ENCODE data around the gene FMO1.

Gene FMO1, protein sequence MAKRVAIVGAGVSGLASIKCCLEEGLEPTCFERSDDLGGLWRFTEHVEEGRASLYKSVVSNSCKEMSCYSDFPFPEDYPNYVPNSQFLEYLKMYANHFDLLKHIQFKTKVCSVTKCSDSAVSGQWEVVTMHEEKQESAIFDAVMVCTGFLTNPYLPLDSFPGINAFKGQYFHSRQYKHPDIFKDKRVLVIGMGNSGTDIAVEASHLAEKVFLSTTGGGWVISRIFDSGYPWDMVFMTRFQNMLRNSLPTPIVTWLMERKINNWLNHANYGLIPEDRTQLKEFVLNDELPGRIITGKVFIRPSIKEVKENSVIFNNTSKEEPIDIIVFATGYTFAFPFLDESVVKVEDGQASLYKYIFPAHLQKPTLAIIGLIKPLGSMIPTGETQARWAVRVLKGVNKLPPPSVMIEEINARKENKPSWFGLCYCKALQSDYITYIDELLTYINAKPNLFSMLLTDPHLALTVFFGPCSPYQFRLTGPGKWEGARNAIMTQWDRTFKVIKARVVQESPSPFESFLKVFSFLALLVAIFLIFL

DNA sequence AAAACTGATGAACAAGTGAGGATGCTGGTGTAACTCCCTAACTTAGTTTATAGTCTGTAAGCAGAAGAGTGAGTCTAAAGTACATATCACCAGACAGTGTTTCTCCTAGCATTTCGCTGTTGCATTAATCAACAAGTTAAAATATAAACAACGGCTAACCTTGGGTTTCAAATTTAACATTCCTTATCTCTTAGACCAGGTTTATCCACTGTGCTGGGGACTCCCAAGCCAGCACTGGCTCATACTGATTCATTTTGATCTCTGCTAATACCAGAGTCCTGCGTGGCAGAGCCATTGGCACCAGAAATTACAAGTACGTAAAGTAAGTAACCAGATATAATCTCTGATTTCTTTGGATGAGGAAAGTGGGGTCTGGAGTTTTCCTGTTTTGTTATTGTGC, at the start of gene FMO1:
TSS of gene FMO1 (plus strand) at position 193 of the 400 bp plus-strand sequence. CDS start 9,594 bp downstream, outside the sequence.
- Mint-ChIP-seq H3K9me3 (no peaks in the 10 kb centered on the region), H3K4me1 (peaks cover 12% of the 10 kb centered on the region), H3K27me3 (peaks cover 55% of the 10 kb centered on the region), H3K4me3 (no peak within 1 kb of the TSS), H3K36me3 (ENCODE audit: insufficient read depth) (no peaks in the 10 kb centered on the region), H3K27ac (ENCODE audit: low read depth) (no peak within 1 kb of the TSS)
- ATAC-seq (replicated peaks; ENCODE audit: extremely low read depth, poor library complexity, severe bottlenecking) (no peak), DNase-seq (ENCODE audit: low spot score in 2 of 2) (no peak)

DNA sequence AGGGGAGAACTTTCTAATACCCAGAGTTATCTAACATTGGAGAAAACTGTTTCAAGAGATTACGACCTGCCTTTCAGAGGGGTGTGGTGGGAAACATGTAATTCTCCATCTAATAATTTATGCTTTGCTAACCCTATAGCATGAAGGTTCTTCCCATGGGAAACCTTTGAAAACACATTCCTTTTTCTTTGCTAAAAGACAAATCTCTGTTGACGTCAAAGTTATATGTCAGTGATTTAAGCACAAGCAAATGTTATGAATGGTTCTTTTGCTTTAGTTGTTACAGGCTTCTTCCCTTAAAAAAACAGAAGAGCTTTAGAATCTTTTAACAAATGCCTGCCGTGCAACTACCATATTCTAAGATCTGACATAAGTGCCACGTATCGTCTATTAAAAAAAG, 44.0 kb upstream of the FMO1 start:
- no peaks in the 10 kb centered on the region for H3K9me3 Mint-ChIP-seq
- no peak overlapping the region for H3K27ac Mint-ChIP-seq (ENCODE audit: low read depth)
- H3K4me1 Mint-ChIP-seq, result no peaks in the 10 kb centered on the region
- H3K36me3 Mint-ChIP-seq (ENCODE audit: insufficient read depth), result no peaks in the 10 kb centered on the region
- ATAC-seq (replicated peaks; ENCODE audit: extremely low read depth, poor library complexity, severe bottlenecking), result no peak
- H3K4me3 Mint-ChIP-seq, result no peak overlapping the region
- DNase-seq (ENCODE audit: low spot score in 2 of 2), result no peak
- peaks cover 34% of the 10 kb centered on the region for H3K27me3 Mint-ChIP-seq

DNA sequence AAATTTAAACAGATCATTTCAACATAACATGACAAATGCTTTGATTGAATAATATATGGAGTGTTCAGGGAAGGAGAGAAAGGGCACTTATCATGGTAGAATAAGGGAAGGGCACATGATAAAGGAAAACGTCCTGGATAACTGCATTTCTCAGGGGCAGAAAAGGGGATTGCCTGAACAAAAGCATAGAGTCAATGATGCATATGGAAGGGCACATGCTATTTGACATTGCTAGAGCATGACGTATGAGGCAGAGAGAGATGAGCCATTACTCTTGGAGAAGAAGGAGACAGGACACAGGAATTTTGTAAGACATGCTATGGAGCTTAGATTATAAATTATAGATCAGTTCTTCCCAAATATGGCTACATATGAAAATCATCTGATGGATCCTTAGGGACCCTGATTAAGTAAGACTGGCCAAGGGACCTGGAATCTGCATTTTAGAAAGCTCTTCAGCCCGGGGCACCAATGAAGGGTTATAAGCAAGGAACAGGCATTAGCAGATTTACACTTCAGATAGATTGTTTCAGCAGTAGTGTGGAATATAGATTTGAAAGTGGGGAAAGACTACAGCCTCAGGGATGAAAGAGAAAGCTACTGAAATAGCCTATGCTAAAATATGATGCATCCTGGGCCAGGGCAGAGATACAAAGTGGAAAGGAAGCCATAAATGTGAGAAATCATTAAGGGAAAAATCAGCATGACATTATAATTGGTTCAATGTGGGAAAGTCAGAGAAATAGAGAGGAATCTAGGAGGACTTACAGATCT, 41.9 kb upstream of the FMO1 start:
- DNase-seq (ENCODE audit: low spot score in 2 of 2) (no peak), ATAC-seq (replicated peaks; ENCODE audit: extremely low read depth, poor library complexity, severe bottlenecking) (no peak)
- Mint-ChIP-seq H3K4me1 (no peaks in the 10 kb centered on the region), H3K27me3 (peaks cover 34% of the 10 kb centered on the region), H3K4me3 (no peak overlapping the region), H3K36me3 (ENCODE audit: insufficient read depth) (no peaks in the 10 kb centered on the region), H3K9me3 (no peaks in the 10 kb centered on the region), H3K27ac (ENCODE audit: low read depth) (no peak overlapping the region)

GRCh38 chr1:171206978-171207355, 41.3 kb upstream of the FMO1 start:
- no peak overlapping the region for H3K27ac Mint-ChIP-seq (ENCODE audit: low read depth)
- H3K4me1 Mint-ChIP-seq, result no peaks in the 10 kb centered on the region
- no peak for ATAC-seq (replicated peaks; ENCODE audit: extremely low read depth, poor library complexity, severe bottlenecking)
- DNase-seq (ENCODE audit: low spot score in 2 of 2), result no peak
- H3K27me3 Mint-ChIP-seq, result peaks cover 34% of the 10 kb centered on the region
- H3K9me3 Mint-ChIP-seq, result no peaks in the 10 kb centered on the region
- no peaks in the 10 kb centered on the region for H3K36me3 Mint-ChIP-seq (ENCODE audit: insufficient read depth)
- no peak overlapping the region for H3K4me3 Mint-ChIP-seq

GRCh38 chr1:171207377-171207776, 40.9 kb upstream of the FMO1 start:
- no peak for DNase-seq (ENCODE audit: low spot score in 2 of 2)
- Mint-ChIP-seq H3K27me3 (peaks cover 34% of the 10 kb centered on the region), H3K27ac (ENCODE audit: low read depth) (no peak overlapping the region), H3K36me3 (ENCODE audit: insufficient read depth) (no peaks in the 10 kb centered on the region), H3K4me1 (no peaks in the 10 kb centered on the region), H3K9me3 (no peaks in the 10 kb centered on the region), H3K4me3 (no peak overlapping the region)
- ATAC-seq (replicated peaks; ENCODE audit: extremely low read depth, poor library complexity, severe bottlenecking), result no peak

DNA sequence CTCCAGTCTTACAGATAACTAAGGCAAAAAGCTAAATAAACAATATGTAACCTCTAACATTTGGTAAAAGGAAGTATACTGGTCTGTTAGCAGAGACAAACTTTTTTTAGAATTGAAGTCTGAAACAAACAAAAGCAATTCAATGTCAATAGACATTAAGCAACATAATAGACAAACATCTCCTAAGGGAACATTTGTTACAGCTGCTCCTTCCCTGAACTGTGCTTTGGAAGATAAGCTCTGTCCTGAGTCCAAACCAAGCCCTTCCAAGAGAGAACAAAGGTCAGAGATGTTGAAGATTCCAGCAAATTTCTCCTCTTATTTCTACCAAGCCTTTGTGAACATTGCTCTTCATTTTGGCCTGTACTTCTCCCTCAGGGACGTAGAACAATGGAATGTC, 37.9 kb upstream of the FMO1 start:
- no peaks in the 10 kb centered on the region for H3K4me1 Mint-ChIP-seq

DNA sequence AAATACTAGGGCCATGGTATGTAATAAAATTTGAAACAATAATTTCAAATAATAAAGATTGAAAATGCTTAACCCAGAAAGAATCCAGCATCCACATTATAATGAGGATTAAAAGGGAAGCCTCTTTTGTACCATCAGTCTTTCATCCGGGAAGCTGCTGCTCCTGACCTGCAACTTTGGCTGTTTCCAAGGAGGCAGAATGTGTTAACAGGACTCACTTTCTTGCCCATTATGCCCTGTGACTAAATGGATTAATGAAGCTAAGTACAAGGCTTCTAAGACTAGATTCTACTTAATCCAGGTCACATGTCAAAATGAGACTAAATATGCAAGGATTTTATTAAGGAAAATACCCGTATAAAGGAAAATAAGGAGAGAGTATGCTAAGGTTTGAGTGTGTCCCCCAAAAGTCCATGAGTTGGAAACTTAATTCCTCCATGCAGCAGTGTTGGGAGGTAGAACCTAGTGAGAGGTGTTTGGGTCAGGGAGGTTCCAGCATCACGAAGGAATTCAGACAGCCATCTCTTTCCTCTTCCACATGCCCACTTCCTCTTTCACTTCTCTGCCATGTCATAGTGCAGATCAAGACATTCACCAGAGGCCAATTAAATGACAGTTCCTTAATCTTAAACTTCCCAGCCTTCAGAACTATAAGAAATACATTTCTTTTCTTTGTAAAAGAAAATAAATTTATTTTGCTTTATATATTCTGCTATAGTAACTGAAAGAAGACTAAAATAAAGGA, 35.5 kb upstream of the FMO1 start:
- Mint-ChIP-seq H3K36me3 (ENCODE audit: insufficient read depth) (no peaks in the 10 kb centered on the region), H3K4me1 (no peaks in the 10 kb centered on the region), H3K4me3 (no peak overlapping the region), H3K27ac (ENCODE audit: low read depth) (no peak overlapping the region), H3K9me3 (no peaks in the 10 kb centered on the region), H3K27me3 (peaks cover 21% of the 10 kb centered on the region)
- ATAC-seq (replicated peaks; ENCODE audit: extremely low read depth, poor library complexity, severe bottlenecking) (no peak), DNase-seq (ENCODE audit: low spot score in 2 of 2) (no peak)

More for the DNA sequence above, 37.9 kb upstream of the FMO1 start:
- H3K27ac Mint-ChIP-seq (ENCODE audit: low read depth), result no peak overlapping the region
- peaks cover 43% of the 10 kb centered on the region for H3K27me3 Mint-ChIP-seq
- no peak for DNase-seq (ENCODE audit: low spot score in 2 of 2)
- H3K9me3 Mint-ChIP-seq, result no peaks in the 10 kb centered on the region
- ATAC-seq (replicated peaks; ENCODE audit: extremely low read depth, poor library complexity, severe bottlenecking), result no peak
- no peak overlapping the region for H3K4me3 Mint-ChIP-seq
- no peaks in the 10 kb centered on the region for H3K36me3 Mint-ChIP-seq (ENCODE audit: insufficient read depth)

DNA sequence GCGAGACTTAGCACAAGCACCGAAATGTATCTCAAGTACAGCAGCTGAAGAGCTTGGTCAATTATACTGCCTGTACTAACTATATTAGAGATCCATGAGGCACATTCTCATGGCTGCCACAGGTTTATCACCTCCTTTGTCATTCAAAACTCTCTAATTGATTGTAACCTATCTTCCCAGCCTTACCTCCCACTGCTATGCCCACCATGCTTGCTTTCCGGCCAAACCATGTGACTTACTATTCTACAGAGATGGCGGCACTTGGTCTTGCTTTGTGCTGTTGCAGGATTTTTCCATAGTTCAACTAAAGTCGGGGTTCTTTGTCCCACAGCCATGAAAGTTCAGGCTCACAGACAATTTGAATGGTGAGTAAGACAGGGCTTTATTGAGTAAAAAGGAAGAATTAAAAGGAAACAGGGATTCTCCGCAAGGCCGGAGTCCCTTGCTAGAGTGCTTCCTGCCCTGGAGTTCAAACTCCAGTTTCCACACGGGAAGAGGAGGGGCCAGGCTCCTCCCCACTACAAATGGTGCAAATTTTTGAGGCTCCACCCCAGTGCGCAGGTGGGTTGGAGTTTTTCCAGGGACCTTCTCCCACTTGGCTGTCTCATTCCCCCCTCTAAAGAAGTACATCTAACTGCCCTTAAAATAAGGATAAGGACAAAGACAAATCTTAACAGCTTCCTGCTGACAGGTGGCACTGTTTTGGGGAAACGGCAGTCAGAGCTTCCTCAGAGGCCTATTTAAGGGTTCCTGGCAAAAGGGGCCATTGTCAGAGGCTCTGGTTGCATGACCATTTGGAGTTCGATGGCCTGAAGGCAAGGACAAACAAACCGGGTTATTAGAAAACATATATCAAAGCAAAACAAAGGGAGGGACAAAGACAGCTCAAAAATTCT, 34.5 kb upstream of the FMO1 start:
- DNase-seq (ENCODE audit: low spot score in 2 of 2) (no peak), ATAC-seq (replicated peaks; ENCODE audit: extremely low read depth, poor library complexity, severe bottlenecking) (no peak)
- no peaks in the 10 kb centered on the region for H3K36me3 Mint-ChIP-seq (ENCODE audit: insufficient read depth)
- peaks cover 12% of the 10 kb centered on the region for H3K27me3 Mint-ChIP-seq
- no peak overlapping the region for H3K4me3 Mint-ChIP-seq
- H3K4me1 Mint-ChIP-seq, result no peaks in the 10 kb centered on the region
- no peaks in the 10 kb centered on the region for H3K9me3 Mint-ChIP-seq
- no peak overlapping the region for H3K27ac Mint-ChIP-seq (ENCODE audit: low read depth)

- no peak for ATAC-seq (replicated peaks; ENCODE audit: extremely low read depth, poor library complexity, severe bottlenecking)
- Mint-ChIP-seq H3K4me1 (no peaks in the 10 kb centered on the region), H3K4me3 (no peak overlapping the region), H3K27ac (ENCODE audit: low read depth) (no peak overlapping the region), H3K9me3 (no peaks in the 10 kb centered on the region), H3K36me3 (ENCODE audit: insufficient read depth) (no peaks in the 10 kb centered on the region), H3K27me3 (peaks cover 9% of the 10 kb centered on the region)
- DNase-seq (ENCODE audit: low spot score in 2 of 2), result no peak
These were observed 30.4 kb upstream of the FMO1 start for GRCh38 chr1:171217658-171218443.

- Mint-ChIP-seq H3K27me3 (peaks cover 9% of the 10 kb centered on the region), H3K36me3 (ENCODE audit: insufficient read depth) (no peaks in the 10 kb centered on the region), H3K4me3 (no peak overlapping the region), H3K9me3 (no peaks in the 10 kb centered on the region), H3K27ac (ENCODE audit: low read depth) (no peak overlapping the region), H3K4me1 (no peaks in the 10 kb centered on the region)
- ATAC-seq (replicated peaks; ENCODE audit: extremely low read depth, poor library complexity, severe bottlenecking) (no peak), DNase-seq (ENCODE audit: low spot score in 2 of 2) (no peak)
These were observed 29.6 kb upstream of the FMO1 start for GRCh38 chr1:171218661-171219060.

DNA sequence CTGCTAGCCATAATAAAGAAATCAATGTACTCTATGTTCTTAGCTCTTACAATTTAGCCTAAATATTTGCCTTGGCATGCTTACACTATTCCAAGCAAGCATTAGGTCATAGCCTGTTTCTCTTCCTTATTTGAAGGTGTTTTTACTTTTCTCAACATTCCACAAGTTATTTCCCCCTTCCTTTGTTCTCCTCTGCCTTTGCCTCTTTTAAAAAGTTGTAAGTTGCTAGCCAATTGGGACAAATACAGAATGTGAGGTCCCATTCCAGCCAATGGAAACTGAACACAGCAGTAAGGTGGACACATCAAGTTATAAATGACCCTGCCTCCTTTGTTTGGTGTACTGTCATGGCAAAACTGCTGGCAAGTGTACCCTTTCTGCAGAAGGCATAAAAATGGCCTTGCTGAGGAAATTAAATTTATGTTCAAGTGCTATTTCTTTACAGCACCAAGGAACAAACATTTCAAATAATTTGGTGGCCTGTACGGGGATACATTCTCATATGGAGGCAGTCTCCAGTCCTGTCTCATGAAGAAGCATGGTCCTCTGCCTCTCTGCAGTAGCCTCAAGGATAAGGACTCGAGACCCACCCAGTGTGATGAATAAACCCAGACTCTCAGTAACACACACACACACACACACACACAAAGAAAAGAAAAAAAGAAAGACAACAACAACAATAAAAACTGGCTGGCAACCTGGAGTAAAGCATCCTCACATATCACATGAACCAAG, 28.8 kb upstream of the FMO1 start:
- no peak overlapping the region for H3K4me3 Mint-ChIP-seq
- H3K4me1 Mint-ChIP-seq, result no peaks in the 10 kb centered on the region
- DNase-seq (ENCODE audit: low spot score in 2 of 2), result no peak
- no peak overlapping the region for H3K27ac Mint-ChIP-seq (ENCODE audit: low read depth)
- H3K36me3 Mint-ChIP-seq (ENCODE audit: insufficient read depth), result no peaks in the 10 kb centered on the region
- H3K27me3 Mint-ChIP-seq, result peaks cover under 1% of the 10 kb centered on the region
- H3K9me3 Mint-ChIP-seq, result no peaks in the 10 kb centered on the region
- no peak for ATAC-seq (replicated peaks; ENCODE audit: extremely low read depth, poor library complexity, severe bottlenecking)
